HK-2 (cell line): Measurements from ENCODE around the gene ATG7.

Source experiments
- DNase-seq: peaks from one replicate; pipeline ENCODE4 v3.0.0-alpha.2; 2018; ENCODE audit not compliant: unreplicated experiment

The ATG7 gene, protein sequence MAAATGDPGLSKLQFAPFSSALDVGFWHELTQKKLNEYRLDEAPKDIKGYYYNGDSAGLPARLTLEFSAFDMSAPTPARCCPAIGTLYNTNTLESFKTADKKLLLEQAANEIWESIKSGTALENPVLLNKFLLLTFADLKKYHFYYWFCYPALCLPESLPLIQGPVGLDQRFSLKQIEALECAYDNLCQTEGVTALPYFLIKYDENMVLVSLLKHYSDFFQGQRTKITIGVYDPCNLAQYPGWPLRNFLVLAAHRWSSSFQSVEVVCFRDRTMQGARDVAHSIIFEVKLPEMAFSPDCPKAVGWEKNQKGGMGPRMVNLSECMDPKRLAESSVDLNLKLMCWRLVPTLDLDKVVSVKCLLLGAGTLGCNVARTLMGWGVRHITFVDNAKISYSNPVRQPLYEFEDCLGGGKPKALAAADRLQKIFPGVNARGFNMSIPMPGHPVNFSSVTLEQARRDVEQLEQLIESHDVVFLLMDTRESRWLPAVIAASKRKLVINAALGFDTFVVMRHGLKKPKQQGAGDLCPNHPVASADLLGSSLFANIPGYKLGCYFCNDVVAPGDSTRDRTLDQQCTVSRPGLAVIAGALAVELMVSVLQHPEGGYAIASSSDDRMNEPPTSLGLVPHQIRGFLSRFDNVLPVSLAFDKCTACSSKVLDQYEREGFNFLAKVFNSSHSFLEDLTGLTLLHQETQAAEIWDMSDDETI

DNA sequence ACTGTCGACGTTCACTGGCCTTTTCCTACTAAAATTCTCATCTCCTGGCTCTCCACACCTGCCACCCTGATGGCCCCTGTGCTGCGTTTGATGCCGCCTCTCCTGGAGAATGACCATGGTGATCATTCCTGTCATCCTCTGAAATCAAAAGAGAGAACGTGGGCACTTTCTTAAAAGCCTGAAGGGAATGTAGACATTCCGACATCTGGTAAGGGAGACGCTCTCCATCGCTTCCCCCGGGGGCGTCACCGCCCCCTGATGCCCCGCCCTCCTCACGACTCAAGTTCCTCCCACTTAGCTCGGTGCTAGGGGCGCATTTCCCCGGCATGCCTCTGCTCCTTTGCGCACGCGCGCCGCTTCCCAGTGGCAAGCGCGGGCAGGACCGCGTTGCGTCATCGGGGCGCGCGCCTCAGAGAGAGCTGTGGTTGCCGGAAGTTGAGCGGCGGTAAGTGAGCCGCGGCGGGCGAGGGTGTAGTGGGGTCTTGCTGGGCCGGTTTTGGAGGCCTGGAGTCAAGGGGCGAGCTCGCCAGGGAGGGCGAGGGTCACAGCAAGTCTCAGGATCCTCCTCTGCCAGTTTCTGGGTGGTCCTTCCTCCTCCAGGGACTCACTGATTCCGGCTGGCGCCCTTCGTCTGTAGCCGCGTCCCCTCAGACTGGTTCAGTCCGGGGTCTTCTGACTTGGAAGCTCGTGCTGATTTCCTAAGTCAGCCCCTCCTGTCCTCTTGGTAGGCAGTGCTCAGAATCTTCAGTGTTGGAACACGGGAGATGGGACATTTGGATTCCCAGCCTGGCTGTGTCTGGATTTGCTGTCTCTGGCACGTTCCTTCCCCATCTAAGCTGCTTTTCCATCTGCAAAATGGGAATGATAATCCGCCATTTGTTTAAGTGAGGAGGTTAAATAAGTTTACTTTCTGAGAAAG, at the start of gene ATG7:
Gene ATG7, plus strand, starts transcription at position 412 of the 919 bp plus-strand sequence. CDS start 26,299 bp downstream, outside the sequence.
- DNase-seq, result peak; percentile 92

DNA sequence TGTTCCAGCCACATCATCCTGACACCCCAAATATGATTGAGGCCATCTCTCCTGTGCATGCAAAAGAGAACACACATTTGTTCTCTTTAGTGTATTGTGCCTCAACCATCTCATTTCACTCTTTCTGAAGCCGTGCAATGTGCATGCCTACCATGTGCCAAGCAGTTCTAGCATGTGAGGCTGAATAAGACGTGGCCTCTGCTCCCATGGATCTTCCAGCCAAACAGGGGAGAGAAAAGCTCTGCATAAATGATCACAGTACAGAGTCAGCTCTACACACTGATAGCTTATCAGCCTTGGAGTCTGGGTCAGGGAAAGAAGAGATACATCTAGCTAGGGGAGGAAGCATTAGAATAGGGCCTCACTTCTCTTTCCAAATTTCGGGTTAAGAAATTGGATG, 48.2 kb upstream of the ATG7 start:
- DNase-seq, result no peak

DNA sequence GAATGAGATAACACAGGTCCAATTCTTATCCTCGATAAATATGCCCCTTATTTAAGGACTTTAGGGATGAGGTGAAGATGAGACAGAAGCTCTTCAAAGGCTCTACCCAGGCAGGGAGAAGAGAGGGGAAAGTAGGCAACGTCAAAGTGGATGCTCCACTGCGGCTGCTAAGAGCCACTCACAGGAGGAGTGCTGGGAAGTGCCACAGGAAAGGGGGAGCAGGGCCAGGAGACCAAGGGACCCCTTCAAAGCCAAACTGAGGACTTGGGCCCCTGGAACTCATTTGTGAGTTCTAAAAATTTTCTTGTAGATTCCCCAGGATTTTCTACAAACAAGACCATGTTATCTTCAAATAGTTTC, 47.3 kb upstream of the ATG7 start:
- DNase-seq, result no peak

DNA sequence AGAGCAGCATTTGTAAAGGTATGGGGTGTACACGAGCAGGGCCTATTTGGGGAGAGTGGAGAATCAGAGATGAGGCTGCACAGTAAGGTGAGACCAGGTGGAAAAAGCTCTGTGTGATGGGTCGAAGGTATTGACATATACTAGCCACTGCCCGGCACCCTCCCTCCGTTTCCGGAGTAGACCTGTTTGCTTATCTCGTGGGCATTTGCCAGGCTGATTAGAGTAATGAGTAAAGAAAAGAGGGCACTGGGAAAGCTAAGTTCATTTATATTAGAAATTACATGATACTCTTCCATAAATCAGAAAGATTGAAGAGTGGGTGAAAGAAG, 46.2 kb upstream of the ATG7 start:
- DNase-seq, result no peak

DNA sequence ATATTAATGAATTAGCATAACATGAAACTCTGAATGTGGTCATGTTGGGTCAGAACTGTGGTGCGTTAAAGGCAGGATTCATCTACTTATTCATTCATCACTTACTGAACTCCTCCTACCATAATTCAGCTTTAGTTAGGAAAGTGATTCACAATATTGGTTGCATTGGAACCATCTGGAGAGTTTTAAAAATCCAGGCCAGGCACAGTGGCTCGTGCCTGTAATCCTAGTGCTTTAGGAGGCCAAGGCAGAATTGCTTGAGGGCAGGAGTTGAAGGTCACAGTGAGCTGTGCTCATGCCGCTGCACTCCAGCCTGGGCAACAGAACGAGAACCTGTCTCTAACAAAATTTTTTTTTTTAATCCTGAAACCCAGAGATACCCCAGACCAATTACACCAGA, 44.2 kb upstream of the ATG7 start:
- DNase-seq, result no peak

DNA sequence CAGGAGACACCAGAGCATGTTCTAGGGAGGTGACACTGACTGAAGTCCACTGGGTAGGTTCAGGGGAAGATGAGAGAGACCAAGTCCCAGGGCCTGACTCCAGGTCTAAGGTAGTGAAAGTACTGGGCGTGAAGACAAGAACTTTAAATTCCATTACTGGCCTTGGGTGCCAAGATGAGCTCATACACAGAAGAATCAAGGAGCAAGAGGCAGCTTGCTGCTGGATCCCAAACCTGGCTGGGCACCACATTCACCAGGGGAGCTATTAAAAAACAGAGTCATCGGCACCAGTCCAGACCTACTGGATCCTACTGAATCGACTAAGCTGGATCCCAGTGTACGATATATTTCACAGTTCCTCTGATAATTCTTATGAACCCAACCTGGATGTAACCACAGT, 42.1 kb upstream of the ATG7 start:
- DNase-seq, result no peak

DNA sequence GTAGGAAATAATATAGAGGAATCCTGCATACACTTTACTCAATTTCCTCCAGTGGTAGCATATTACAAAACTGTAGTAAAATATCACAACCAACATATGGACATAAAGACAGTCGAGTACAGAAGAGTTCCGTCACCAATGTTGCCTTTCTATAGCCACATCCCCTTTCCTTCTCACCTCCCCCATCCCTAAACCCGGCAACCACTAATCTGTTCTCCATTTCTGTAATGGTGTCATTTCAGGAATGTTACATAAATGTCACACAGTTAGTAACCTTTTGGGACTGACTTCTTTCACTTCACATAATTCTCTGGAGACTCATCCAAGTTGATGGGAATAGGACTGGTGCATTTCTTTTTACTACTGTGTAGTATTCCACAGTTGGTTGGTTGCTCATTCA, 41.4 kb upstream of the ATG7 start:
- DNase-seq, result no peak

DNA sequence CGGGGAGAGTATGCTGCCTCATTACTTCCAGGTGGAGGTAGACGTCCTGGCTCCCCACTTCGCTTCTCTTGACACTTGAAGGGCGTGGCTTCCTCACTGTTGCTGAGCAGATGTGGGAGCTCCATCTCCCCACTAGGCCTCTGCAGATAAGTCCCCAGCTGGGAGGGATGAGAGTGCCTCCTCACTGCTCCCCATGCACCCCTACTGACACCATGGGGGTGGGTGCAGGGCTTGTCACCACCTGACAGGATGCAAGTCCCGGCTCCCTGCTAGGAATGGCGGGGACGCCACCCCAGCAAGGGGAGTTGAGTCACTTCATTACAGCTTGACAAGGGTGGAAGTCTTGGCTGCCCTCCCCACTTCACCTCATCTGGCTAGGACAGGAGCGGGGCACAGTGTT, 36.8 kb upstream of the ATG7 start:
- no peak for DNase-seq

DNA sequence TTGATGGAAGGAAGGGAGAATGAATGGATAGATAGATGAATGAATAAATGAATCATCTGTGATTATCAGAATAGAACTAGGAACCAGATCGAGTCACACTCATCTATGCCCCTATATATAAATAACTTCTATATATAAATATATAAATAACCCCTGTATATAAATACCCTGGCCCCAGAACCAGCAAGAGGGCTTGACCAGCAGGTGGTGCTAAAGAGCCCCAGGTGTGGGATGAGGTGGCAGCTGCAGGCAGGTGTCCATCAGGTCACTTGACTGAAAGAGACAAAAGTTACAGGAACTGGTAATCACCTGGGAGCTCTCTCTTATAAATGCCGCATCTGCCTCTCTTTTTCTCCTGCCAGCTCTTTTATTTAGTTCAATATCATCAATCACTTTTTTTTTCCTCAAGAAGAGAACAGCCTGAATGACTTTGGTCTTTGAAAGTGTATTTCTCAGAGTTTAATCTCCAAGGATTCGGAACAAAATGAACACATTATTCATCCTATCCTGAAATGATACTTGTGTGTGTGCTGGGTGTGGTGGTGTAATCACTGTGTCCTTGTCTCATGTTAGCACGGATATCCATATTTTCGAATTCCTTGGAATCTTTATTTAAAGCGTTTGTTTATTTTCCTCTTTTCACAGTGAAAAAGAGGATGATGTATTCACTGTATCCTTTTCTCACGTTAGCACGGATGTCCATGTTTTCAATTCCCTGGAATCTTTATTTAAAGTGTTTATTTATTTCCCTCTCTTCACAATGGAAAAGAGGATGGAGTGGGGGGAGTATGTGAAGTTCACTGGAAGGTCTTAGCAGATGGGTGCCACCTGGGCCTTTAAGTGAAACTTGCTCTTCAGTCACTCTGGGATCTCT, 35.4 kb upstream of the ATG7 start:
- DNase-seq, result peak; percentile 56

DNA sequence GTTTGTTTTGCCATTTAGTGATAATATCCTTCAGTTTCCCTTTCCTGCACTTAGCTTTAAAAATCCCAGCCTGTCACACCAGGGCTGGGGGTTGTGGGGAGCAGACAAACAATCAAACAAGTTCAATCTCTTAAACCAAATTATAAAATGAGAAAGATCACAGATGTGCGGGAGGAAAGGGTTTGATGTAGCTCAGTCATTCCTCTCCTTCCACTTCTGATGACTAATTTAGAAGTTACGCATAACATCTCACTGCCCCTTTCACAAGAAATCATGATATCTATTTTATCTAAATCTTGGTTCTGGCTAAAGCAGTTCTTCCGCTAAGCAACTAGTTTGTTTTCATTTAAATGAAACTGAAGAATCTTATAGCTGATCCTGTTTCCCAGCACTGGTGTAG, 34.1 kb upstream of the ATG7 start:
- DNase-seq, result no peak

DNA sequence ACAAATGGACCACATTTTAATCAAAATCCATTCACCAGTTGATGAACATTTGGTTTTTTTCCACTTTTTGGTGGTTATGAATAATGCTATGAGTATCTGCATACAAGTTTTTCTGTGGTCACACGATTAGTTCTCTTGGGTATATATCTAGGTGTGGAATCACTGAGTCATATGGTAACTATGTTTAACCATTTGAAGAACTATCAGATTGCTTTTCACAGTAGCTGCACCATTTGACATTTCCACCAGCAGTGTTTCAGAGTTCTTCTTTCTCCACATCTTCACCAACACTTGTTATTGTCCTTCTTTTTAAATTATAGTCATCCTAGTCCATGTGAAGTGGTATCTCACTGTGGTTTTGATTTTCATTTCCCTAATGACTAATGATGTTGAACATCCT, 33.3 kb upstream of the ATG7 start:
- no peak for DNase-seq

DNA sequence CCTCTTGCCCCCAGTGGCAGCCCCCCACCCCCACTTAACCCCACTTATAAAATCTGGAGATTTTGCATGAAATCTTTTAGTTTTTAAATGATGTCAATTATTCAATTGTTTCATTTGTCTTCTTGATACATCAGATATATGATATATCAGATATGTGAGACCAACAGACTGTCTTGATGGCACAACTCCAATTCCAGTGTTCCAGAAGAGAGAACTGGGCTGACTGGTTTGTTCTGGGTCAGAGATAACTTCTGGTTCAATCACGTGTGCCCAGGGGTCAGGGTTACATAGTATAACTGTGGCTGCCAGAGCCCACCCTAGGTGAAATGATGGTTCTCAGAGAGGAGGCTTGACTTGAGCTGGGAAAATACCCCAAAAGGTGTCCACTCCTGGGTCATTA, 32.4 kb upstream of the ATG7 start:
- DNase-seq, result no peak

DNA sequence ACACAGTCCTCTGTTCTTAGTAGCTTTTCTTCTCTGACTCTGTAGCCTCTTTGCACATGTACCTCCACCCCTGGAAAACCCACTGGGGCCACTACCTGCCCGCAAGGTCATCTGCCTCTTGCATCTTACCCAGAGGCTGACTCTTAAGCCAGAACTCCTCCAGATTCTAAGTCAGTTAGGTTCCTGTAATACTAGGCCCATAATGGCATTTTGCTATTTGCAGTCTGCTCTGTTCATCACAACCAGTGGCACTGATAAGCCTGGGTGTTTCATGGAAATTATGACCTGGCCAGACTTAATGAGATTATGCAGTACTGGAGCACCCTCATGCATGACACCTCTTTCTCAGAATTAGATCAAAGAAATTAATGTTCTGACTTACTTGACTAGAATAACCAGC, 31.7 kb upstream of the ATG7 start:
- no peak for DNase-seq

DNA sequence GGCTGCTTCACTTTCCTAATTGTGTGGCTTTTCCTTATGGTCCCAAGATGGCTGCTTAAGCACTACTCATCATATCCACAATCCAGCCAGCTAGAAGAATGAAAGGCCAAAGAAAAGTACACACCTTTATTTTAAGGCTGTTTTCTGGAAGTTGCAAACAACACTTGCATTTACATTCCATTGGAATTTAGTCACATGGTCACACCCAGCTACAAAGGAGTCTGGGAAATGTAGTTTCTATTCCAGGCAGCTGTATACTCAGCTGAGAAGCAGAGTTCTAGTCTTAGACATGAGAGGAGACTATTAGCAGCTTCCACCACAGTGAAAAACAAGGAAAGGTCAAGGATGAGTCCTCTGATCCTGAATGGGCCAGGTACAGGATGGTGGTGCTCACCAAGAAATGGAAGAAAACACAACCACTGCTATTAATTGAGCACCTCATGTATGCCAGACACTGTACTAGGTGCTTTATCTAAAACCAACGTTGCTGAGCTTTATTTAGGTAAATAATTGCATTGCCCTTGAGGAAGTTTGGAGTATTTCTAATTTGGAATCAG, 28.0 kb upstream of the ATG7 start:
- DNase-seq, result no peak

DNA sequence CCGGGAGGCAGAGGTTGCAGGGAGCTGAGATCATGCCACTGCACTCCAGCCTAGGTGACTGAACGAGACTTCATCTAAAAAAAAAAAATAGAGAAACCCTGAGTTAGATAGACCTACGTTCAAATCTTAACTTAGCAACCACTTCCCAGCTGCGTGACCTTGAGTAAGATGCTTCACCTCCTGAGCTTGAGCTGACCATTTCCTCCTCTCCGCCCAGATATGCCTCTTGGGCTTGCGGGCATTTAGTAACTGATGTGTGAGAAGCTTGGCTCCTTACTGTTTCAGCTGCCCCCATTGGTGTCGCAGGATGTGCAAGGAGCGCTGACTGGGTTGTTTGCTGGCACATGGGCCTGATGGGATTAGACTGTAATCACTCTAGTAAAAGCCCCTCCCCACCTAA, 26.9 kb upstream of the ATG7 start:
- no peak for DNase-seq

DNA sequence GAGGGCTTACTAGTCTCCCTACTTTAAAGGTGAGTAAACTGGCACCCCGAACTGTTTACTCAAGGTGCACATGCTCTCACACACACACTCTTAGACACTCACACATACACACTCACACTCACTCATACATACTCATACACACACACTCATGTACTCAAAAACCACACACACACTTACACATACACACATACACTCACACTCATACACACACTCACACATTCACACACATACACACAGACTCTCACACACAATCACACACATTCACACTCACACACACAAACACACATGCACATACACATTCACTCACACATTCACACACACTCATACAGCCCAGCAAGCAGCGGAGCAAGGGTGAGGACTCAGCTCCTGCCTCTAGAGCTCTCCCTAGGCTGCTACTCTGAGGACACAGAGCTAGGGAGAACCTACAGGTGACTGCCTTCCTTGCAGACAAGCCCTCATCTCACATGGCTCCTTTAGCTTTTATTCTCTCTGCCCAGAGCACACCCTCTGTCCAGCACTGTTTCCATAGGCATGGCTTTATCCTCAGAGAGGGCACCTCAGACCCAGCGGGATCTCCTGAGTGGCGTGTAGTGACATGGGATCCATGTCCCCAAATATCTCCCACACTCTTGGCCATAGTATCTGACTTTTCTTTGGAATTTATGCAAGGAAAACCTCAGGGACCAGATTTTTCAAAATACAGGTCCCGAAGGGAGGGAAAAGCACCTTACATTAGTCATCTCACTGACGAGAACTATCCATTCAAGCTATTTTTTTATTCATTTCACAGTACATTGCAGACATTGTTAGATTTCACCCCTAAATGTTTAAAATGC, 26.2 kb upstream of the ATG7 start:
- no peak for DNase-seq

DNA sequence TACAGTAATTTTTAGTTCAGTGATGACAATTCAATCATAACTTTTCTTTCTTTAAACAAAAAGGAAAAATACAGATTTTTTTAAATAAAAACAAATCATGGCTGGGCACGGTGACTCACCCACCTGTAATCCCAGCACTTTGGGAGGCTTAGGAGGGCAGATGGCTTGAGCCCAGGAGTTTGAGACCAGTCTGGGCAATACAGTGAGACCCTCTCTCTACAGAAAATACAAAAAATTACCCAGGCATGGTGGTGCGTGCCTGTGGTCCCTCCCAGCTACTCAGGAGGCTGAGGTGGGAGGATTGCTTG, 25.6 kb upstream of the ATG7 start:
- no peak for DNase-seq

DNA sequence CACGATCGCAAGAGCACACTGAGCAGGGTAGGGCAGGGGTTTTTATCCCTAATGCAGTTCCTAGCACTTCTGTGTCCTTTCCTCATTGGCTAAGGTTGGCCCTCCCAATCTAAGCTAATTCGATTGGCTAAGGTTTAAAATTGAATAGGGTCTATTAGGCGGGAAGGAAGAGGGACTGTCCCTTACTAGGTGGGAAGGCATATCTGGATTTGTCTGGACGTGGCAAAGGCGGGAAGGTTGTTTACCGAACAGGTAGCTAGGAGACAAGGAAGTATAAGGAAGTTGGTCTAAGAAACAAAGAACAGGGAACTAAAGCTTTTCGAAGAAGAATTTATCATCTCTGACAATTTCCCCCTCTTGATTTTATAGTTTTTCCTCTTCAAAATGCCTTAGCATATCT, 24.8 kb upstream of the ATG7 start:
- DNase-seq, result no peak

DNA sequence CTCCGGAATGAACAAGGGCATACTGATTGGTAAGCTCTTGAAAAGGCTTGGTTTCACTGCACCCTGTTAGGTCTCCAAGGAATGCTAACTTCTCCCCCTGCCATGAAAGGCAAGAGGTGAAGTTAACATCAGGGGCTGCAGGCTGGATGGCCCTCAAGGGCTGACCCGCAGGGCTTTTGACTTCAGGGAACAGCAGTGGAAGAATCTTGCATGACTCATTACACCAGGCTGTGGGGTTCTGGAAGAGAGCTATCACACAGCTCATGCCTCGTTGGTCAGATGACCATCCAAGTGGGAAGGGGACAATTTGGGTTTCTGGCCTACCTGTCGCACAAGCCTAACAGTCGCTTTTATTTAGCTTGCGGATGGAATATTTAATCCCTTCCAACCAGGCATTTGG, 23.6 kb upstream of the ATG7 start:
- no peak for DNase-seq

DNA sequence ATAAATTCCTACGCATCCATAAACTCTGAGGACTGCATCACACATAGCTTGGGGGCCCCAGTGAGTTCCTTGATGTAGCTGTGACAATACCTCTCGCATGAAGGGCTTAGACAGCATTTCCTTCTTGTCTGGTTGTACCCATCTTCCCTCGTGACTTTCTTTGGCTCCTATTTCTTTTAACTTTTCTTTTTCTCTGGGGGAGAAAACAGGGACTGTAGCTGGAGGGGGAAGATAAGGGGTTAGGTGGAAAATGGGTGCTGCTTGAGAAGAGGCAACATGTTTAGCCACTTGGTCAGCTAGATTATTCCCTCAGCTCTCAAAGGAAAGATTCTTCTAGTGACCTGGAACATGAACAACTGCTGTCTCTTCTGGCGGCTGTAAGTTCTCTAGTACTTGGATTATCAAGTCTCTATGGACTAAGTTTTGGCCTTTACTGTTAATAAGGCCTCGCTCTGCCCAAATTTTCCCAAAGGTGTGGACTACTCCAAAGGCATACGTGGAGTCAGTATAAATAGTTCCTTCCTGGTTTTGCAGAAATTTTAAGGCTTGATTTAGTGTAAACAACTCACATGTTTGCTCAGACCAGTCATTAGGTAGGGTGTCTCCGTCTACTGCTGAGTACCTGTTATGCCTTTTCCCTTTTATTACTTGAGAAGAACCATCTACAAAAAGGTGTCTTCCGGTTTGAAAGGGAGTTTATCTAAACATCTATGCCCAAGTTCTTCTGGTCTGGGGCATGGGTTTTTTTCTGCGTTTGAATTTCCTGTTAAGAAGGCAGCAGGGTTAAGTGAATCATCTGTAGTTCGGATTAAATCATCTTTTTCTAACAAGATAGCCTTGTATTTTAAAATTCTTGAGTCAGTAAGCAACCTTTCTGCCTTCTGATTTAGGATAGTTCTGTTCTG, 21.0 kb upstream of the ATG7 start:
- no peak for DNase-seq
